Endodermal cell (in vitro differentiated cells): ENCODE measurements around the gene LMX1A. TPM values are rescaled to one million over a fixed set of nuclear protein-coding genes. Genes with fewer than 3 reads are reported as not detected.

Source experiments
- DNase-seq: peaks from one replicate; pipeline ENCODE4 v3.0.0-alpha.2; 2017
- H3K27ac ChIP-seq: 2 replicates; pipeline ENCODE4 v1.5.1; 2013; ENCODE audit warnings: mild to moderate bottlenecking, low read depth, low read length, moderate library complexity
- H3K27me3 ChIP-seq: 2 replicates; pipeline ENCODE4 v1.6.1; 2013; ENCODE audit warnings: mild to moderate bottlenecking, low read length, moderate library complexity; ENCODE audit not compliant: insufficient read depth, control insufficient read depth, poor library complexity, severe bottlenecking
- H3K36me3 ChIP-seq: 2 replicates; pipeline ENCODE4 v1.7.0; 2013; ENCODE audit warnings: mild to moderate bottlenecking, low read length, moderate library complexity; ENCODE audit not compliant: control insufficient read depth, insufficient read depth
- H3K4me1 ChIP-seq: one replicate; pipeline ENCODE4 v1.7.0; 2013; ENCODE audit warnings: low read length; ENCODE audit not compliant: control insufficient read depth, insufficient read depth
- H3K4me3 ChIP-seq: 2 replicates; pipeline ENCODE4 v1.5.1; 2013; ENCODE audit warnings: mild to moderate bottlenecking, low read length, moderate library complexity
- H3K9ac ChIP-seq: 2 replicates; pipeline ENCODE4 v1.6.1; 2013; ENCODE audit warnings: mild to moderate bottlenecking, low read length, moderate library complexity; ENCODE audit not compliant: poor library complexity, severe bottlenecking; ENCODE audit errors: extremely low read depth
- H3K9me3 ChIP-seq: 2 replicates; pipeline ENCODE4 v1.6.1; 2013; ENCODE audit warnings: mild to moderate bottlenecking, low read length, moderate library complexity; ENCODE audit not compliant: control insufficient read depth
- H3K27ac Mint-ChIP-seq: 2 replicates; pipeline ENCODE4 v1.8.0; 2020; ENCODE audit warnings: mixed read lengths
- H3K27me3 Mint-ChIP-seq: 2 replicates; pipeline ENCODE4 v1.8.0; 2021; ENCODE audit warnings: mild to moderate bottlenecking, mixed read lengths; ENCODE audit not compliant: insufficient read depth
- H3K36me3 Mint-ChIP-seq: 2 replicates; pipeline ENCODE4 v1.8.0; 2020; ENCODE audit warnings: low read depth, mixed read lengths
- H3K4me1 Mint-ChIP-seq: 2 replicates; pipeline ENCODE4 v1.8.0; 2020; ENCODE audit warnings: mixed read lengths
- H3K4me3 Mint-ChIP-seq: 2 replicates; pipeline ENCODE4 v1.8.0; 2020; ENCODE audit warnings: mild to moderate bottlenecking, moderate library complexity, mixed read lengths
- H3K9me3 Mint-ChIP-seq: 2 replicates; pipeline ENCODE4 v1.8.0; 2020; ENCODE audit warnings: mild to moderate bottlenecking, mixed read lengths
- CTCF ChIP-seq: fragments of 200-600 bp; sonication (generic); conservative IDR thresholded peaks from 2 replicates; pipeline ENCODE4 v1.5.0; 2021; ENCODE audit warnings: antibody characterized with exemption, mild to moderate bottlenecking
- WGBS, 2 experiments: methylation state at CpG; one replicate each; pipeline versions ENCODE4 v1.1.5 to v1.1.7; 2013; ENCODE audit warnings: missing lambda C conversion rate in 2 of 2, mixed read lengths in 1 of 2; ENCODE audit not compliant: insufficient coverage in 1 of 2, insufficient read length in 1 of 2; 5-methylcytosine and 5-hydroxymethylcytosine counted together
- total RNA-seq, 2 donors: library from RNA; stranded (reverse); fragmentation: NEBNext Ultra II Directional in 1 of 2; extraction: Animal tissue kit (Norgen Biotek cat#: 25700) in 1 of 2; gene quantifications; 2 replicates in 1 of 2; 3 replicates in 1 of 2; pipeline ENCODE4 v1.2.1, GENCODE V29; 2021

The LMX1A gene
- total RNA-seq, 2 donors from 2014 or later = 0.13 to 1.6 TPM

- TF ChIP-seq CTCF = no peak
- peaks cover 15% of the 10 kb centered on the region for H3K4me1 Mint-ChIP-seq
- H3K27me3 Mint-ChIP-seq = peaks cover 11% of the 10 kb centered on the region
- no peak overlapping the region for H3K27ac Mint-ChIP-seq
- peaks cover 6% of the 10 kb centered on the region for H3K4me1 ChIP-seq
- peaks cover 14% of the 10 kb centered on the region for H3K9me3 ChIP-seq
- no peaks in the 10 kb centered on the region for H3K36me3 Mint-ChIP-seq
- no peak overlapping the region for H3K4me3 Mint-ChIP-seq
- DNase-seq = no peak
- H3K36me3 ChIP-seq = no peaks in the 10 kb centered on the region
- WGBS, 2 experiments = 97 to 100% methylated on average over 3 of the region's 3 CpGs
- H3K9me3 Mint-ChIP-seq = peaks cover 12% of the 10 kb centered on the region
- H3K4me3 ChIP-seq = no peak overlapping the region
- no peak overlapping the region for H3K27ac ChIP-seq
- no peak overlapping the region for H3K9ac ChIP-seq
- H3K27me3 ChIP-seq = no peaks in the 10 kb centered on the region
Observed at GRCh38 chr1:165289556-165289955, 67.0 kb downstream of the LMX1A start.

GRCh38 chr1:165288350-165289120 lies 68.0 kb downstream of the LMX1A start:
- H3K4me1 ChIP-seq = peaks cover 6% of the 10 kb centered on the region
- H3K4me3 ChIP-seq = no peak overlapping the region
- peak; percentile 75 for DNase-seq
- peaks cover 15% of the 10 kb centered on the region for H3K4me1 Mint-ChIP-seq
- H3K27me3 Mint-ChIP-seq = peaks cover 19% of the 10 kb centered on the region
- no peak overlapping the region for H3K27ac ChIP-seq
- WGBS, 2 experiments = 77 to 91% methylated on average over 9 to 15 of the region's 15 CpGs
- H3K27me3 ChIP-seq = no peaks in the 10 kb centered on the region
- TF ChIP-seq CTCF = no peak
- no peaks in the 10 kb centered on the region for H3K36me3 Mint-ChIP-seq
- H3K4me3 Mint-ChIP-seq = no peak overlapping the region
- no peak overlapping the region for H3K27ac Mint-ChIP-seq
- H3K9ac ChIP-seq = no peak overlapping the region
- peaks cover 12% of the 10 kb centered on the region for H3K9me3 Mint-ChIP-seq
- peaks cover 14% of the 10 kb centered on the region for H3K9me3 ChIP-seq
- no peaks in the 10 kb centered on the region for H3K36me3 ChIP-seq

GRCh38 chr1:165287781-165288180 lies 68.7 kb downstream of the LMX1A start:
- H3K9me3 Mint-ChIP-seq = peaks cover 12% of the 10 kb centered on the region
- H3K36me3 Mint-ChIP-seq = no peaks in the 10 kb centered on the region
- H3K4me3 ChIP-seq = no peak overlapping the region
- H3K27ac ChIP-seq = no peak overlapping the region
- 67 to 83% methylated on average over 1 to 4 of the region's 4 CpGs for WGBS, 2 experiments
- H3K9ac ChIP-seq = no peak overlapping the region
- H3K4me1 ChIP-seq = peaks cover 6% of the 10 kb centered on the region
- peaks cover 22% of the 10 kb centered on the region for H3K27me3 Mint-ChIP-seq
- H3K27ac Mint-ChIP-seq = no peak overlapping the region
- H3K4me1 Mint-ChIP-seq = peaks cover 15% of the 10 kb centered on the region
- no peak overlapping the region for H3K4me3 Mint-ChIP-seq
- DNase-seq = no peak
- TF ChIP-seq CTCF = no peak
- H3K9me3 ChIP-seq = peaks cover 14% of the 10 kb centered on the region
- no peaks in the 10 kb centered on the region for H3K36me3 ChIP-seq
- H3K27me3 ChIP-seq = no peaks in the 10 kb centered on the region
